HepG2 (cell line): ENCODE results near the gene ZNF445. TPM values are rescaled to one million over a fixed set of nuclear protein-coding genes. Genes with fewer than 3 reads are reported as not detected.

Experiments
- DNMT1 ChIP-seq: sonication (generic); formaldehyde crosslinking; IDR thresholded peaks from 2 replicates; pipeline ENCODE4 v1.5.1; 2020; ENCODE audit warnings: mild to moderate bottlenecking, missing genetic modification reagents
- GLI4 ChIP-seq: sonication (generic); formaldehyde crosslinking; IDR thresholded peaks from 2 replicates; pipeline ENCODE4 v1.5.1; 2020; ENCODE audit warnings: missing genetic modification reagents, mild to moderate bottlenecking, moderate library complexity, borderline replicate concordance
- HES4 ChIP-seq: sonication (generic); formaldehyde crosslinking; IDR thresholded peaks from 2 replicates; pipeline ENCODE4 v1.9.0; 2021; ENCODE audit warnings: mild to moderate bottlenecking, missing genetic modification reagents, borderline replicate concordance
- HOXD1 ChIP-seq: sonication (generic); formaldehyde crosslinking; IDR thresholded peaks from 2 replicates; pipeline ENCODE4 v1.5.0; 2020; ENCODE audit warnings: missing genetic modification reagents
- IKZF4 ChIP-seq: sonication (generic); formaldehyde crosslinking; IDR thresholded peaks from 2 replicates; pipeline ENCODE4 v1.5.1; 2020; ENCODE audit warnings: borderline replicate concordance, mild to moderate bottlenecking, low read depth, missing genetic modification reagents; ENCODE audit errors: not compliant biosample characterization
- ISL2 ChIP-seq: sonication (generic); formaldehyde crosslinking; IDR thresholded peaks from 2 replicates; pipeline ENCODE4 v1.5.0; 2020; ENCODE audit warnings: missing genetic modification reagents
- MXI1 ChIP-seq: IDR thresholded peaks from 3 replicates; pipeline ENCODE4 v1.6.1; 2012; ENCODE audit warnings: low read depth, low read length, inconsistent platforms, borderline replicate concordance
- RARG ChIP-seq: sonication (generic); formaldehyde crosslinking; IDR thresholded peaks from 2 replicates; pipeline ENCODE4 v1.4.0; 2020; ENCODE audit warnings: low read depth, mild to moderate bottlenecking, missing genetic modification reagents
- RFXAP ChIP-seq: sonication (generic); formaldehyde crosslinking; IDR thresholded peaks from 2 replicates; pipeline ENCODE4 v1.4.0; 2020; ENCODE audit warnings: missing genetic modification reagents, borderline replicate concordance
- SNRNP70 ChIP-seq: fragments of 200-400 bp; formaldehyde crosslinking; IDR thresholded peaks from 2 replicates; pipeline ENCODE4 v1.6.1; 2017; ENCODE audit warnings: mild to moderate bottlenecking, low read depth, low read length, moderate library complexity
- SP1 ChIP-seq, 2 experiments: fragments of 450-650 bp in 1 of 2; sonication (generic) in 1 of 2; formaldehyde crosslinking in 1 of 2; IDR thresholded peaks; 2 replicates each; pipeline versions ENCODE4 v1.4.0 to v1.6.1; 2016 to 2020; ENCODE audit warnings: missing genetic modification reagents in 1 of 2
- SSRP1 ChIP-seq: IDR thresholded peaks from 2 replicates; pipeline ENCODE4 v1.6.1; 2016; ENCODE audit warnings: control low read depth
- TARDBP ChIP-seq: sonication (generic); formaldehyde crosslinking; IDR thresholded peaks from 2 replicates; pipeline ENCODE4 v1.8.0; 2022; ENCODE audit warnings: mild to moderate bottlenecking, missing genetic modification reagents
- ZNF331 ChIP-seq: sonication (generic); formaldehyde crosslinking; IDR thresholded peaks from 2 replicates; pipeline ENCODE4 v1.4.0; 2020; ENCODE audit warnings: missing genetic modification reagents
- ZNF33A ChIP-seq: sonication (generic); formaldehyde crosslinking; IDR thresholded peaks from 2 replicates; pipeline ENCODE4 v1.5.1; 2020; ENCODE audit warnings: missing genetic modification reagents, mild to moderate bottlenecking, moderate library complexity, borderline replicate concordance
- ZNF383 ChIP-seq: sonication (generic); formaldehyde crosslinking; IDR thresholded peaks from 2 replicates; pipeline ENCODE4 v1.4.0; 2020; ENCODE audit warnings: missing genetic modification reagents, mild to moderate bottlenecking, borderline replicate concordance
- ZNF547 ChIP-seq: sonication (generic); formaldehyde crosslinking; IDR thresholded peaks from 2 replicates; pipeline ENCODE4 v1.5.1; 2020; ENCODE audit warnings: mild to moderate bottlenecking, missing genetic modification reagents
- ZNF678 ChIP-seq: sonication (generic); formaldehyde crosslinking; IDR thresholded peaks from 2 replicates; pipeline ENCODE4 v1.4.0; 2020; ENCODE audit warnings: mild to moderate bottlenecking, missing genetic modification reagents
- ZNF75D ChIP-seq: sonication (generic); formaldehyde crosslinking; IDR thresholded peaks from 2 replicates; pipeline ENCODE4 v1.8.1; 2023; ENCODE audit warnings: missing genetic modification reagents, mild to moderate bottlenecking, borderline replicate concordance
- ZNF788 ChIP-seq: sonication (generic); formaldehyde crosslinking; IDR thresholded peaks from 2 replicates; pipeline ENCODE4 v1.5.0; 2020; ENCODE audit warnings: mild to moderate bottlenecking, missing genetic modification reagents, borderline replicate concordance
- polyA plus RNA-seq, 8 experiments: library from polyadenylated mRNA; depleted of rRNA in 3 of 8; stranded (reverse) in 7 of 8; unstranded in 1 of 8; fragments of >200 nt; fragmentation: Illumina TruSeq in 4 of 8; extraction: Trizol in 4 of 8; gene quantifications; 2 replicates each; pipeline versions ENCODE4 v1.2.1 to v1.2.3, GENCODE V29; 2011 to 2016; ENCODE audit warnings: low read depth in 4 of 8, missing spikeins in 1 of 8, mixed read lengths in 1 of 8; ENCODE audit not compliant: insufficient read depth in 1 of 8
- total RNA-seq, 5 experiments: library from RNA; depleted of rRNA; stranded (reverse); fragments of >200 nt; fragmentation: Illumina TruSeq; extraction: Trizol; gene quantifications; 2 replicates each; pipeline ENCODE4 v1.2.3, GENCODE V29; 2016; ENCODE audit warnings: low read depth in 1 of 5
- TF ChIP-seq, protein P1 (sequence below): sonication (generic); formaldehyde crosslinking; IDR thresholded peaks from 2 replicates; pipeline ENCODE4 v1.5.0; 2020; ENCODE audit warnings: mild to moderate bottlenecking, missing genetic modification reagents
- TF ChIP-seq, protein P2 (sequence below): sonication (generic); formaldehyde crosslinking; IDR thresholded peaks from 2 replicates; pipeline ENCODE4 v1.5.0; 2020; ENCODE audit warnings: missing genetic modification reagents
- TF ChIP-seq, protein P3 (sequence below): sonication (generic); formaldehyde crosslinking; IDR thresholded peaks from 2 replicates; pipeline ENCODE4 v1.8.0; 2022; ENCODE audit warnings: low read depth, missing genetic modification reagents
- TF ChIP-seq, protein P4 (sequence below): fragments of 450-650 bp; IDR thresholded peaks from 2 replicates; pipeline ENCODE4 v1.6.1; 2017
- TF ChIP-seq, protein P5 (sequence below): sonication (generic); formaldehyde crosslinking; IDR thresholded peaks from 2 replicates; pipeline ENCODE4 v1.4.0; 2020; ENCODE audit warnings: mild to moderate bottlenecking, missing genetic modification reagents

The ZNF445 gene
- total and polyA plus RNA-seq, 2 of the 13 experiments (the other 11 are each of a cell fraction or from before 2014, with no cell fraction given) = 4.4 to 10.3 TPM

DNA sequence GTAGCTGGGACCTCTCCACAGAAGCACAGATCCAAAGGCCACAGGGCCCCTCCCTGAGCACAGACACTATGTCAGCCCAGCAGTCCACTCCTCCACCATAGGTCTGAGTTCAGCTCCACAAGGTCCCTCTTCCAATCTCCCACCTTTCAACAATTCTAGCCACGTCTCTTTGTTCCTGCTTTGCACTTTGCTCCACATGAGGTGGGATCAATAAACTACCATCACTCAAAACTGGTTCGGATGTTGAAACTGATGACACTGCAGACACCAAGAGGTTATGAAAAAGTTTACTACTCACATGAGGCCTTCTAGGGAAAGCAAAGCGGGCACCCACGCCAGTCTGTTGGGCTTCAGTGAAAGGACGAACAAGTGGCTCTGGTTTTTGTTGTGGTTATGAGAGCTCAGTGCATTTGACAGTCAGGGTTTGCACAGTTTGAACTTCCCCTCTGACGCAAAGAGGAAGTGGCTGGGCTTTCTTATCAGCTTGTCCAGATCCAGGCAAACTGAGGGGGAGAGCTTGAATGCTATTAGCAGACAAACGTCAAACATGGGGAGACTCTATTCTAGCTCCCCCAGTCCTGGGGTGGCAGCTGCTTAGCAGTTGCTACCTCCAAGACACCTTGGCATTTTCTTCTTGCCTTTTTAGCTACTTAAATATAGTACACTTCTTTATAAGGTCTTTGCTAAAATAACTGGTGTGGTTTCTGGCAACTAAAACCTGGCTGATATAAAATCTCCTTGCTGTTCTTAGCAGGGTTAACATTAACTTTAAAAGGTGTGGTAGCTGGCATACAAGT, 37.8 kb downstream of the ZNF445 start (continued):
- TF ChIP-seq RFXAP (peak; percentile 75), SNRNP70 (no peak), HOXD1 (CRISPR knock-in tag) (peak; percentile 58; the same call in 1 of the 2 replicates), IKZF4 (no peak), ZNF678 (CRISPR knock-in tag) (no peak), ZNF33A (CRISPR knock-in tag) (no peak), DNMT1 (CRISPR knock-in tag) (no peak), ZNF331 (CRISPR knock-in tag) (peak; percentile 82; the same call in 1 of the 2 replicates), SSRP1 (0 out of 2 replicates have a peak, but pooled peaks have one; percentile 48), ISL2 (CRISPR knock-in tag) (peak; percentile 87), SP1 (IDR thresholded peaks at IDR 0.05) (no peak), SP1 (CRISPR knock-in tag; IDR thresholded peaks at IDR 0.05) (no peak), MXI1 (peak; percentile 24; the same call in 1 of the 3 replicates), TARDBP (CRISPR knock-in tag) (peak; percentile 73), RARG (CRISPR knock-in tag) (no peak), ZNF75D (CRISPR knock-in tag) (no peak), ZNF383 (CRISPR knock-in tag) (no peak), GLI4 (CRISPR knock-in tag) (no peak), HES4 (CRISPR knock-in tag) (no peak), ZNF788 (CRISPR knock-in tag) (peak; percentile 89; the same call in 1 of the 2 replicates), ZNF547 (no peak)
- TF ChIP-seq, protein P1, sequence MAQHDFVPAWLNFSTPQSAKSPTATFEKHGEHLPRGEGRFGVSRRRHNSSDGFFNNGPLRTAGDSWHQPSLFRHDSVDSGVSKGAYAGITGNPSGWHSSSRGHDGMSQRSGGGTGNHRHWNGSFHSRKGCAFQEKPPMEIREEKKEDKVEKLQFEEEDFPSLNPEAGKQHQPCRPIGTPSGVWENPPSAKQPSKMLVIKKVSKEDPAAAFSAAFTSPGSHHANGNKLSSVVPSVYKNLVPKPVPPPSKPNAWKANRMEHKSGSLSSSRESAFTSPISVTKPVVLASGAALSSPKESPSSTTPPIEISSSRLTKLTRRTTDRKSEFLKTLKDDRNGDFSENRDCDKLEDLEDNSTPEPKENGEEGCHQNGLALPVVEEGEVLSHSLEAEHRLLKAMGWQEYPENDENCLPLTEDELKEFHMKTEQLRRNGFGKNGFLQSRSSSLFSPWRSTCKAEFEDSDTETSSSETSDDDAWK = no peak
- TF ChIP-seq, protein P2, sequence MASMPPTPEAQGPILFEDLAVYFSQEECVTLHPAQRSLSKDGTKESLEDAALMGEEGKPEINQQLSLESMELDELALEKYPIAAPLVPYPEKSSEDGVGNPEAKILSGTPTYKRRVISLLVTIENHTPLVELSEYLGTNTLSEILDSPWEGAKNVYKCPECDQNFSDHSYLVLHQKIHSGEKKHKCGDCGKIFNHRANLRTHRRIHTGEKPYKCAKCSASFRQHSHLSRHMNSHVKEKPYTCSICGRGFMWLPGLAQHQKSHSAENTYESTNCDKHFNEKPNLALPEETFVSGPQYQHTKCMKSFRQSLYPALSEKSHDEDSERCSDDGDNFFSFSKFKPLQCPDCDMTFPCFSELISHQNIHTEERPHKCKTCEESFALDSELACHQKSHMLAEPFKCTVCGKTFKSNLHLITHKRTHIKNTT = no peak
- TF ChIP-seq, protein P3, sequence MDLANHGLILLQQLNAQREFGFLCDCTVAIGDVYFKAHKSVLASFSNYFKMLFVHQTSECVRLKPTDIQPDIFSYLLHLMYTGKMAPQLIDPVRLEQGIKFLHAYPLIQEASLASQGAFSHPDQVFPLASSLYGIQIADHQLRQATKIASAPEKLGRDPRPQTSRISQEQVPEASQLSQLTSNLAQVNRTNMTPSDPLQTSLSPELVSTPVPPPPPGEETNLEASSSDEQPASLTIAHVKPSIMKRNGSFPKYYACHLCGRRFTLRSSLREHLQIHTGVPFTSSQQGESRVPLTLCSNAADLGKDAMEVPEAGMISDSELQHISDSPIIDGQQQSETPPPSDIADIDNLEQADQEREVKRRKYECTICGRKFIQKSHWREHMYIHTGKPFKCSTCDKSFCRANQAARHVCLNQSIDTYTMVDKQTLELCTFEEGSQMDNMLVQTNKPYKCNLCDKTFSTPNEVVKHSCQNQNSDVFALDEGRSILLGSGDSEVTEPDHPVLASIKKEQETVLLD (CRISPR knock-in tag) = no peak
- TF ChIP-seq, protein P4, sequence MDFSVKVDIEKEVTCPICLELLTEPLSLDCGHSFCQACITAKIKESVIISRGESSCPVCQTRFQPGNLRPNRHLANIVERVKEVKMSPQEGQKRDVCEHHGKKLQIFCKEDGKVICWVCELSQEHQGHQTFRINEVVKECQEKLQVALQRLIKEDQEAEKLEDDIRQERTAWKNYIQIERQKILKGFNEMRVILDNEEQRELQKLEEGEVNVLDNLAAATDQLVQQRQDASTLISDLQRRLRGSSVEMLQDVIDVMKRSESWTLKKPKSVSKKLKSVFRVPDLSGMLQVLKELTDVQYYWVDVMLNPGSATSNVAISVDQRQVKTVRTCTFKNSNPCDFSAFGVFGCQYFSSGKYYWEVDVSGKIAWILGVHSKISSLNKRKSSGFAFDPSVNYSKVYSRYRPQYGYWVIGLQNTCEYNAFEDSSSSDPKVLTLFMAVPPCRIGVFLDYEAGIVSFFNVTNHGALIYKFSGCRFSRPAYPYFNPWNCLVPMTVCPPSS = no peak
- TF ChIP-seq, protein P5, sequence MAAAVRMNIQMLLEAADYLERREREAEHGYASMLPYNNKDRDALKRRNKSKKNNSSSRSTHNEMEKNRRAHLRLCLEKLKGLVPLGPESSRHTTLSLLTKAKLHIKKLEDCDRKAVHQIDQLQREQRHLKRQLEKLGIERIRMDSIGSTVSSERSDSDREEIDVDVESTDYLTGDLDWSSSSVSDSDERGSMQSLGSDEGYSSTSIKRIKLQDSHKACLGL = no peak
